GM12878 (cell line): ENCODE measurements around the gene SMG9. TPM values are rescaled to one million over a fixed set of nuclear protein-coding genes. Genes with fewer than 3 reads are reported as not detected.

Experiments used
- ATAC-seq: fragments of 200-7000 bp; cut with Tn5 transposase; 3 replicates; pipeline ENCODE4 v1.9.1; 2020; ENCODE audit warnings: mild to moderate bottlenecking, moderate library complexity
- BruUV-seq: library from RNA; stranded (reverse); fragments of 400-500 nt; replicated peaks from 2 replicates; lab custom pipeline; 2021; lab: Mats Ljungman, UMichigan
- CTCF ChIA-PET: fragments of 300-600 bp; sonication (Branson Sonifier 250); formaldehyde crosslinking; extraction: SDS; loops from one replicate; lab custom pipeline; 2021; ENCODE audit warnings: inconsistent platforms; lab: Yijun Ruan, JAX
- POLR2A ChIA-PET: fragments of 350-600 bp; formaldehyde crosslinking; extraction: SDS; loops from one replicate; lab custom pipeline; 2021; ENCODE audit warnings: inconsistent platforms; lab: Charles Lee
- RAD21 ChIA-PET: fragments of 300-600 bp; sonication (Branson Sonifier 250); formaldehyde crosslinking; loops from one replicate; lab custom pipeline; 2023; ENCODE audit warnings: antibody characterized with exemption; ENCODE audit not compliant: unreplicated experiment; lab: Charles Lee
- SMC1A ChIA-PET: fragments of 300-600 bp; sonication (Branson Sonifier 250); formaldehyde crosslinking; loops from one replicate; lab custom pipeline; 2023; ENCODE audit not compliant: unreplicated experiment, uncharacterized antibody; lab: Charles Lee
- DNase-seq: peaks from one replicate; pipeline ENCODE4 v3.0.0-alpha.2; 2011; ENCODE audit warnings: low read depth, low spot score
- FAIRE-seq: peaks from 3 replicates; lab custom pipeline; 2011; peaks lifted over from hg19 to GRCh38; lab: Jason Lieb, UNC
- H2AFZ ChIP-seq: 2 replicates; pipeline ENCODE4 v1.6.0; 2011; ENCODE audit warnings: low read depth, low read length, control low read depth; ENCODE audit not compliant: control insufficient read depth
- H3K27ac ChIP-seq: 2 replicates; pipeline ENCODE4 v1.5.1; 2011; ENCODE audit warnings: control low read depth; ENCODE audit not compliant: control insufficient read depth, insufficient read depth
- H3K27me3 ChIP-seq, 2 experiments: replicated peaks in 1 of 2; 2 replicates each; pipeline versions ENCODE4 v1.6.0 to v1.6.1; 2011; ENCODE audit warnings: low read length in 1 of 2; ENCODE audit not compliant: control insufficient read depth in 2 of 2, insufficient read depth in 2 of 2
- H3K36me3 ChIP-seq, 2 experiments: 2 replicates each; pipeline ENCODE4 v1.5.1; 2011; ENCODE audit warnings: low read length in 1 of 2; ENCODE audit not compliant: control insufficient read depth in 2 of 2, insufficient read depth in 2 of 2
- H3K4me1 ChIP-seq: 2 replicates; pipeline ENCODE4 v1.6.1; 2011; ENCODE audit warnings: mild to moderate bottlenecking, low read length, moderate library complexity, mixed read lengths; ENCODE audit not compliant: control insufficient read depth, insufficient read depth
- H3K4me2 ChIP-seq: 2 replicates; pipeline ENCODE4 v1.6.0; 2011; ENCODE audit warnings: control low read depth; ENCODE audit not compliant: control insufficient read depth, insufficient read depth
- H3K4me3 ChIP-seq: fragments of 200-600 bp; sonication (generic); 2 replicates; pipeline ENCODE4 v1.5.1; 2016
- H3K79me2 ChIP-seq: 2 replicates; pipeline ENCODE4 v1.6.0; 2011; ENCODE audit warnings: low read length; ENCODE audit not compliant: control insufficient read depth, insufficient read depth
- H3K9ac ChIP-seq: 2 replicates; pipeline ENCODE4 v1.8.0; 2011; ENCODE audit warnings: low read length, control low read depth, mixed read lengths; ENCODE audit not compliant: control insufficient read depth, insufficient read depth
- H3K9me3 ChIP-seq: replicated peaks from 3 replicates; pipeline ENCODE4 v1.5.1; 2011; ENCODE audit warnings: mild to moderate bottlenecking, low read length; ENCODE audit not compliant: control insufficient read depth, insufficient read depth
- H4K20me1 ChIP-seq: 2 replicates; pipeline ENCODE4 v1.6.0; 2011; ENCODE audit not compliant: control insufficient read depth, insufficient read depth
- FOS ChIP-seq: IDR thresholded peaks from 3 replicates; pipeline ENCODE4 v1.6.1; 2011; ENCODE audit warnings: borderline replicate concordance; ENCODE audit not compliant: insufficient read length; ENCODE audit errors: extremely low read depth
- FOXK2 ChIP-seq: fragments of 450-650 bp; IDR thresholded peaks from 2 replicates; pipeline ENCODE4 v1.6.1; 2017; ENCODE audit warnings: mild to moderate bottlenecking, moderate library complexity
- MAX ChIP-seq: IDR thresholded peaks from 2 replicates; pipeline ENCODE4 v1.6.1; 2012; ENCODE audit warnings: low read depth, low read length, improper control_type of control experiment
- NFXL1 ChIP-seq: fragments of 450-650 bp; IDR thresholded peaks from 2 replicates; pipeline ENCODE4 v1.6.1; 2017; ENCODE audit warnings: antibody characterized with exemption, mild to moderate bottlenecking, borderline replicate concordance
- SP1 ChIP-seq: IDR thresholded peaks from one replicate; pipeline ENCODE4 v1.6.1; 2011; ENCODE audit warnings: low read depth, low read length
- SRF ChIP-seq, 2 experiments: IDR thresholded peaks; 2 replicates each; pipeline ENCODE4 v1.6.1; 2011; ENCODE audit warnings: low read depth in 2 of 2, low read length in 2 of 2, mild to moderate bottlenecking in 1 of 2, moderate library complexity in 1 of 2
- WGBS: methylation state at CpG from one replicate; pipeline ENCODE4 v1.1.6; 2016; ENCODE audit warnings: low lambda C conversion rate; ENCODE audit not compliant: insufficient replicate concordance, insufficient coverage; ENCODE audit errors: missing lambda C conversion rate; 5-methylcytosine and 5-hydroxymethylcytosine counted together
- in situ Hi-C: fragments of 300-500 bp; cut with MboI; formaldehyde crosslinking; loops from 9 replicates; pipeline ENCODE4 v1.14.3; 2018; ENCODE audit warnings: mixed read lengths
- intact Hi-C: fragments of 100-400 bp; cut with micrococcal nuclease; formaldehyde crosslinking; loops from one replicate; pipeline ENCODE4 v1.14.2; 2022; ENCODE audit not compliant: unreplicated experiment
- polyA plus RNA-seq, 11 experiments: library from polyadenylated mRNA; depleted of rRNA in 4 of 11; unstranded in 6 of 11; stranded (reverse) in 5 of 11; fragments of >200 nt; fragmentation: Nextera tagmentation in 4 of 11; fragmentation: Illumina TruSeq in 1 of 11; extraction: Ambion mirVana in 4 of 11; extraction: Trizol in 1 of 11; gene quantifications; 1 replicate in 1 of 11; 2 replicates in 10 of 11; pipeline versions ENCODE4 v1.2.1 to v1.2.3, GENCODE V29; 2011 to 2016; ENCODE audit warnings: inconsistent platforms in 2 of 11, missing spikeins in 2 of 11, low read depth in 1 of 11
- total RNA-seq, 4 experiments: library from RNA; depleted of rRNA in 3 of 4; stranded (reverse); fragments of >200 nt in 3 of 4; fragmentation: Illumina TruSeq in 1 of 4; extraction: Trizol in 1 of 4; gene quantifications; 2 replicates each; pipeline versions ENCODE4 v1.2.1 to v1.2.3, GENCODE V29; 2013 to 2021

SMG9 gene
- total and polyA plus RNA-seq, 10 of the 15 experiments (the other 5 are each of a cell fraction or from before 2014, with no cell fraction given) = 0.69 to 52.2 (median 28.1) TPM

GRCh38 chr19:43749898-43750297, 4.9 kb downstream of the SMG9 start:
- Histone ChIP-seq H3K27ac (peak overlapping the region; percentile 87; the same call in 1 of the 2 replicates), H3K27me3 (no peaks in the 10 kb centered on the region), H3K4me1 (peaks cover 45% of the 10 kb centered on the region), H4K20me1 (no peaks in the 10 kb centered on the region), H3K9ac (no peak overlapping the region), H3K4me3 (no peak overlapping the region), H3K79me2 (peaks cover 33% of the 10 kb centered on the region), H3K9me3 (no peaks in the 10 kb centered on the region), H3K36me3 (peaks cover 15 to 28% of the 10 kb centered on the region in 2 experiments; a peak in 3 of 4 replicates), H3K4me2 (no peak overlapping the region), H2AFZ (no peak overlapping the region)
- intact Hi-C loops = loop anchor here (2.0 to 5.0 kb wide), 2 partner anchors 15 to 83 kb away; no protein-coding TSS in a partner anchor
- no TSS peak for BruUV-seq
- ChIA-PET CTCF (interaction anchor here (0.6 to 8.1 kb wide), 5 partner anchors 15 to 246 kb away, joined by 3 to 144 read pairs (median 10); partner anchors contain the start of gene KCNN4), RAD21 (interaction anchor here (0.6 to 8.2 kb wide), 5 partner anchors 15 to 82 kb away, joined by 3 to 118 read pairs (median 6); partner anchors contain the start of genes KCNN4 and PLAUR), SMC1A (interaction anchor here (0.8 to 10.1 kb wide), 4 partner anchors 16 to 61 kb away, joined by 3 to 186 read pairs (median 8); partner anchors contain the start of gene KCNN4), POLR2A (interaction anchor here (0.7 to 13.5 kb wide), 4 partner anchors 15 to 81 kb away, joined by 3 to 307 read pairs (median 42); partner anchors contain the start of genes KCNN4 and PLAUR)
- WGBS = 94% methylated on average over 1 of the region's 1 CpG
- no peak for TF ChIP-seq MAX
- no peak for TF ChIP-seq FOS
- no peak for TF ChIP-seq NFXL1
- no peak for TF ChIP-seq FOXK2
- TF ChIP-seq SP1 = no peak
- TF ChIP-seq SRF (IDR thresholded peaks at IDR 0.05; ENCODE audit: low read depth in 2 of 2, low read length in 2 of 2) = no peak
- in situ Hi-C loops = loop anchor here (5.0 to 25.0 kb wide), 3 partner anchors 37 to 1813 kb away; partner anchors contain the start of genes ERFL and FOSB
- ATAC-seq (no peak), DNase-seq (no peak), FAIRE-seq (no peak)
